SIG-M5 treated with dmso at 0.1 percent for 504 hours (cell line): Measurements from ENCODE around the gene FAM151A.

ENCODE experiments used
- DNase-seq: peaks from one replicate; lab custom pipeline; 2025; ENCODE audit not compliant: unreplicated experiment; lab: John Stamatoyannopoulos, UW

FAM151A gene

DNA sequence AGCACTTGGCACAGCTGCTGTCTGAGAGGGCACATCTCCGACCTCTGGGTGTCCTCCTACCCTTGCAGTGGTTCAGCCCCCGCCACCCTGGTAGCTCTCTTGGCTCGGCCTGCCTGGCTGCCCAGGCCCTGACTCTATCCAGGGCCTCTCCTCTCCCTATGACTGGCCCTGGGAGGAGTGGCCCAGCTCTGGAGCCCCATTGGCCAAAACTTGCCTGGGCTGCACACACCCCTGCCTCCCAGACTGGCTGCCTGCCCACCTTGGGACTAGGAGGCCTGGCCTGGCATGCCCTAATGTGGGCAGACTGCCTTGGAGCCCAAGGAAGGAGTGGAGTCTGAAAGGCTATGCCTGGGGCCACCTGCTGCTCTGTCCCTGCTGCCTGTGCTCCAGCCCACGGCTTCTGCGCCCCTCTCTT, 41.7 kb downstream of the FAM151A start:
- no peak for DNase-seq

DNA sequence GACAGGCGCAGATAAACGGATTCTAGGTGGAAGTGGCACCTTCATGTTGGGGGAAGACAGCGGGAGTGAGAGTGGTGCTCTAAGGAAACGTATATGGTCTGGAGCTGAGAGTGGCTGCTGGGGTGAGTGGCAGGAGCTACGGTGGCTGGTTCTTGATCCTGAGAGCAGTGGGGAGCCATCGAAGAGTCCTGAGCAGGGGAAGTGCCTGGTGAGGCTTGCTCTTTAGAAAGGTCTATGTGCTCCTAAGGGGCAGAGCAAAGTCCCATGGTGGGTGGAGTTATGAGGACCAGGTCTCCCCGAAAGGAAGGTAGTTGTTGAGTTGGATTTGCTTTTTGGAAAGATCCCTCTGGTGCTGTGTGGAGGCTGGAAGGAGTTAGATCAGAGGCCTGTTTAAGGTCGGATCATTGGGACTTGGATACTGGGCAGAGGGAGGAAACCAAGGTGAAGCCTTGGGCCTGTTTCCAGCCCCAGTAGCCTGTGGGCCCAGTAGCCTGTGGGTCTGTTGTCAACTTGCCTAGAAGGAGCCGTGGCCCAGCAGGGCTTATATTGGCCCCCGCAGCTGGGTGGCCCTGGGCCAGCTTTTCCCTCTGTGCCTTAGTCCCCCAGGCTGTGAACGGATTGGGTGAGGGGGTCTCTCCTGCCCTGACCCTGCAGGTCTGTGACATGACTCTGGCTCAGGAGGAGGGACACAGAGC, 42.3 kb downstream of the FAM151A start:
- no peak for DNase-seq

GRCh38 chr1:54579337-54579781, 44.0 kb downstream of the FAM151A start:
- DNase-seq: no peak

GRCh38 chr1:54577612-54578011, 45.7 kb downstream of the FAM151A start:
- no peak for DNase-seq

GRCh38 chr1:54575605-54576290, 47.6 kb downstream of the FAM151A start:
- DNase-seq: no peak

- DNase-seq: no peak
Measured at GRCh38 chr1:54575161-54575560, 48.2 kb downstream of the FAM151A start.

- no peak for DNase-seq
Measured at GRCh38 chr1:54574158-54574778, 49.1 kb downstream of the FAM151A start.

DNA sequence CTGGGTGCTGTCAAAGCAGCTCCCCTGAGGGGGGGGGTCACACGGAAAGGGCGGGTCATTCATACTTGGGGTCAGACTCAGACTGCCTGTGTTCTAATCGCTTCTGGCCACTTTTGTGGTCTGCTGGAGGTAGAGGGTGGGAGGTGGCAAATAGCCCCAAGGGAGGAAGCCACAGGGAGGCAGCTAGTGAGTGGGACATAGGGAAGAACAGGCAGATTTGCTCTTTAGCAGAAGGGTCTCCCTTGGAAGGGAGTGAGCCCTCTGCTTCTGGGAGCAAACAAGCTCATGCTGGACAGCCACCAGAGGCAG, 50.8 kb downstream of the FAM151A start:
- no peak for DNase-seq

DNA sequence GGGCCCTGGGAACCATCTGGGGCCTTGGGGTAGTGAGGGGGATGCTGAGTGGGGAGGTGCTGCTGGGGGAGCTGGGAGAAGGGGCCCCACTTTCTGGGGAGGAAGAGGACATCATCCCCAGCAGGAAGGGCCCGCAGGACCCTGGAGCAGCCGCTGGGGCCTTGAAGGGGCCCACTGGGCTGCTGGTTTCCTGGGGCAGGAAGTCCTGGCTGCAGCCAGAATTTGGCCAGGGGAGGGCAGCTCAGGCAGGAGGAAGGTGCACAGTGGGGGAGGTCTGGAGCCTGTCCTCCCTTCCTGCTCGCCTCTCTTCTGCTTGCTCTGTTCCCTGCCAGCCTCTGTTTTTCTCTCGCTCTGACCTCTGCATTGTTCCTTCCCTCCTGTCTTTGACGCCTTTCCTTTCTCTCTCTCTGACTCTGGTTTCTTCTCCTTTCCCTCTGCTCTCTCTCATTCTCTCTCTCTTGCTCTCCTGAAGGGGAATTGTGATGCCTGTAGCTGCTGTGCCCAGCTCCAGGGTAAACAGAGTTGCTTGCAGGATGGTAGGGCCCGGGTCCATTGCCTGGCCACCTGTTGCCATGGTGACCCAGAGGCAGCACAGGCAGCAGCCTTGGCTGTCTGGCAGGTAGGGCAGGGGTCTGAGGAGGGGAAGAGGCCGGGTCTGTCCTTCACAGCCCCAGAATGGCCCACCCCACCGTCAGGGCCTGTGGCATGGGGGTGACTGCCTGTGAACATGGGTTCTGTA, 51.4 kb downstream of the FAM151A start:
- DNase-seq: no peak

GRCh38 chr1:54571326-54571725, 52.0 kb downstream of the FAM151A start:
- no peak for DNase-seq

GRCh38 chr1:54570161-54570560, 53.2 kb downstream of the FAM151A start:
- DNase-seq: no peak

DNA sequence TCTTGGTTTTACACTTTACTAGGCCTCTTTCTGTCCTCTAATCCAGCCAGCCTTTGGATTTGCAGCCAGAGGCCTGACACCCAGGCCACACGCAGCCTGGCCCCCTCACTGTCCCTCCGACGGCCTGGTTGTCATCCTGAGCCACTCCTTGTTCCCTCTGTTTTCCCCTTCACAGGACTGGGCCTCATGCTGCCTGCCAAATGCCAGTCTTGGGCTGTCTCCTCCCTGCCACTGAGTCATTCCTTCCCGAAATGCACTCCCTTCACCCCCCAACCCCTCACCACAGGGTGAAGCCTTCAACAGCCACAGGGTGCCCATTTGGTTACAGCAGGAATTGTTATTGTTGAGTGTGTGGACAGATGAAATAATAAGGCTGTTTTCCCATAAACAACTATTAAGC, 54.0 kb downstream of the FAM151A start:
- no peak for DNase-seq

- peak; percentile 55 for DNase-seq
Measured at GRCh38 chr1:54567961-54568360, 55.4 kb downstream of the FAM151A start.

DNA sequence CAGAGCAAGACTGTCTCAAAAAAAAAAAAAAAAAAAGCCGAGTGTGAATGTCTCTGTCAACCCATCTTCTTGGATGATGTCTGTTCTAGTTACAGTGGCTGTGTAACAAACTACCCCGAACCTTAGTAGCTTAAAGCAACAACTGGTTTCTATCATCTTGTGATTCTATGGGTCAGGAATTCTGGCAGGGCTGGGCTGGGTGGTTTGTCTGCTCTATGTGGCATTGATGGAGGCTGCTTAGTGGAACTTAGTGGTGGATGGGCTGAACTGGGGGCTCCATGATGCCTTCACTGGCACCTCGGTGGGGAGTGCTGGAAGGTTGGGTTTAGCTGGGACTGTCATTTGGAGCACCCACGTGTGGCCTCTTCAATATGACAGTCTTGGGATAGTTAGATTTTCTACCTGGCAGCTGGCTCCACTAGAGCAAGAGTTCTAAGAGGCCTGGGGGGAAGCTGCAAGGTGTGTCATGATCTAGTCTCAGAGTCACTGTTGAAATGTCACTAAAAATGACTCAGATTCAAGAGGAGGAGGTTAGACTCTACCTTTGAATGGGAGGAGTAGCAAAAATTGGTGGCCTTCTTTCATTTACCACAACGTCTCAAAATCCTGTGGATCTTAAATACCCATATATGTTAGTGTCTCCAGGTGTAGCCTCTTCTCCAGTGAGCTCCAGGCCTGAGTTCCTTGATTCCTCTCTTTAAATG, 56.7 kb downstream of the FAM151A start:
- DNase-seq: no peak

DNA sequence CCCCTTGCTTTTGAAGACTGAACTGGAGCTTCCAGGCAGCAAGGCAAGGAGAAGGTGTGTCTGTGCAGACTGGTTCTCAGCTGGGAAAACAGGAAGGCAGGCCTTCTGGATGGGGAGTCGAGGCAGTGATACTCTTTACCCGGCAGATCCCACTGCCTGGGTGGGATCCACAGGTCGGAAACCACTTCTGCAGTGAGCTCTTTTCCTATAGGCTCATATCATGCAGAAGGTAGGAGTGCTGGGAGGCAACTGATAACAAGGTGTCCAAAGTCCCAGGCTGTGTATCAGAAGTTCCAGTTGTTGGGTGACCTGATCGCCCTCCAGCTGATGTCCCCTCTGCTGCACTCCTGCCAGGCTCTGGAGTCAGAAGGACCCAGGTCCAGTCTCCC, 58.2 kb downstream of the FAM151A start:
- DNase-seq: no peak

DNA sequence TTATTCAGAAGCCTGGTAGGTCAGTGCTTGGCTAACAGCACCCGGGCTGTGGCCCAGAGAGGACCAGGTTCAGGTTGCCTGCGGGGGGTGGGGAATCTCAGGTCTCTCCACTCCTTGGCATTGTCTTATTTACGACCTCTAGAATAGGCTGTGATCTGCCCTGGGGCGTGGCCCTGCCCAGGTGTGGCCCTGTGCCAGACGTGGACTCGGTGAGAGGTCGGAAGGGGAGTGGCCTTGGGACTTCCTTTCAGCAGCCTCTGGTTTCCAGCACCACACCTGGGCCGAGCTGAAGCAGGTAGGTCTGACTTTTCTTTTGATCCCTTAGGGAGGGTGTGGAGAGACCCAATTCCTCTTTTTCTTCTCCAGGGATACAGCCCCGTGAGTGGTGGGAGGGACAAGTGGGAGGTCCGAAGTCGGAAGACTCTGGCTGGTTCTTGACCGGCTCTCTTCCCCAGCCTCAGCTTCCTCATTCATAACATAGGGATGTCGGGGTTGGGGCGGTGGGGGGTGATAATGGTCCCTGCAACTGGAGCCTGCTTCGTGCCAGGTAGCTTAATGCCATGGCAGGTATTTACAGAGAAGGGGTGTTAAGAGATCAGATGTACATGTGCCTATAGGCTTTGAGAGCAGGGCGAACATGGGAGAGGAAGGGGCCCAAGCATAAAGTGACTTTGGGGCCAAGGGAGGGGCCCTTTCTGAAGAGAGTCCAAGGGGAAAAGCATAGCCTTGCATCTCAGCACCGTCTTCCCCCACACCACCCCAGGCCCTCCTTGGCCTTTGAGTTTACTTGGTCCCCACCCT, 58.8 kb downstream of the FAM151A start:
- DNase-seq: no peak

GRCh38 chr1:54559771-54560231, 63.5 kb downstream of the FAM151A start:
- no peak for DNase-seq
